HG03139 (cell line): ENCODE data around the gene LINC00305.

Experiments
- ATAC-seq: cut with Tn5 transposase; IDR thresholded peaks from one replicate; pipeline ENCODE4 v1.9.1; 2021; ENCODE audit not compliant: unreplicated experiment

LINC00305 gene

GRCh38 chr18:64116571-64117175 lies 32.2 kb downstream of the LINC00305 start:
- ATAC-seq, result no peak

- no peak for ATAC-seq
These were observed 33.0 kb downstream of the LINC00305 start for GRCh38 chr18:64115881-64116280.

GRCh38 chr18:64111950-64112349 lies 36.9 kb downstream of the LINC00305 start:
- no peak for ATAC-seq

- ATAC-seq, result no peak
These were observed 38.0 kb downstream of the LINC00305 start for GRCh38 chr18:64110692-64111480.

- no peak for ATAC-seq
These were observed 44.9 kb downstream of the LINC00305 start for GRCh38 chr18:64103986-64104385.

- peak; percentile 50 for ATAC-seq
These were observed 48.6 kb downstream of the LINC00305 start for GRCh38 chr18:64100116-64100922.

- peak; percentile 43 for ATAC-seq
These were observed 49.6 kb downstream of the LINC00305 start for GRCh38 chr18:64099244-64099643.

- ATAC-seq, result no peak
These were observed 51.4 kb downstream of the LINC00305 start for GRCh38 chr18:64097497-64097896.

GRCh38 chr18:64095056-64095455 lies 53.8 kb downstream of the LINC00305 start:
- no peak for ATAC-seq

GRCh38 chr18:64094210-64094609 lies 54.7 kb downstream of the LINC00305 start:
- ATAC-seq, result no peak

GRCh38 chr18:64091526-64091925 lies 57.4 kb downstream of the LINC00305 start:
- ATAC-seq, result peak; percentile 62

- peak; percentile 55 for ATAC-seq
These were observed 58.0 kb downstream of the LINC00305 start for GRCh38 chr18:64090876-64091275.

- ATAC-seq, result no peak
These were observed 65.0 kb downstream of the LINC00305 start for GRCh38 chr18:64083916-64084315.

GRCh38 chr18:64082513-64082912 lies 66.4 kb downstream of the LINC00305 start:
- ATAC-seq, result no peak

GRCh38 chr18:64082054-64082453 lies 66.8 kb downstream of the LINC00305 start:
- no peak for ATAC-seq

- ATAC-seq, result no peak
These were observed 74.9 kb downstream of the LINC00305 start for GRCh38 chr18:64073971-64074370.

- ATAC-seq, result no peak
These were observed 93.9 kb downstream of the LINC00305 start for GRCh38 chr18:64055019-64055418.

- no peak for ATAC-seq
These were observed 95.6 kb downstream of the LINC00305 start for GRCh38 chr18:64053246-64053645.

GRCh38 chr18:64052772-64053171 lies 96.1 kb downstream of the LINC00305 start:
- no peak for ATAC-seq

- no peak for ATAC-seq
These were observed 104.3 kb downstream of the LINC00305 start for GRCh38 chr18:64044616-64045015.

- ATAC-seq, result no peak
These were observed 106.0 kb downstream of the LINC00305 start for GRCh38 chr18:64042728-64043358.
